ENCODE results near the gene ARL15.
"Not testable (repeated sequence)": the region's sequence is repeated elsewhere in the genome, so short reads cannot be mapped to it uniquely, and the experiment has no call there.

Gene ARL15

GRCh38 chr5:54049144-54049543 lies 261.2 kb downstream of the ARL15 start:
- DNase-seq (ENCODE audit: low read depth in 4 of 4, low spot score in 1 of 4): no peak

GRCh38 chr5:54045077-54045792 lies 265.1 kb downstream of the ARL15 start:
- DNase-seq (ENCODE audit: low read depth in 4 of 4, low spot score in 1 of 4): no peak

GRCh38 chr5:54044276-54044675 lies 266.1 kb downstream of the ARL15 start:
- DNase-seq (ENCODE audit: low read depth in 4 of 4, low spot score in 1 of 4): not testable (repeated sequence)

DNA sequence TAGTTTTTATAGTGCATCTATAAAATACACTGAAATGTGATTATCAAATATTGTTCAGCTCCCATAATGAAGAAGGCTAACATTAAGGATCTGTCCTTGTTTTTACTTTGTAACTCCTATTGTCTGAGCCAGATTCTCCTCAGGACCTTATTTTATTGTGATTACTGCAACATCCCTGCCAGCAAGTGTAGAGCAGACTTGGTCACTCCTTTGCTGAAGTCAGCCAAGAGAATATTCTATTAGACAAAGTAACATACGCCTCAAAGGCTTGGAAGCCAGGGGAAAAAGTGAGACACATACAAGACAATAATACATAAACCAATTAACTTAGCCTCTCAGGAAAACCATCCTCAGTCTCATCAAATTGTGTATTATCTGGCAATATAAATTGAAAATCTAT lies 269.6 kb downstream of the ARL15 start:
- DNase-seq (ENCODE audit: low read depth in 4 of 4, low spot score in 1 of 4): no peak

DNA sequence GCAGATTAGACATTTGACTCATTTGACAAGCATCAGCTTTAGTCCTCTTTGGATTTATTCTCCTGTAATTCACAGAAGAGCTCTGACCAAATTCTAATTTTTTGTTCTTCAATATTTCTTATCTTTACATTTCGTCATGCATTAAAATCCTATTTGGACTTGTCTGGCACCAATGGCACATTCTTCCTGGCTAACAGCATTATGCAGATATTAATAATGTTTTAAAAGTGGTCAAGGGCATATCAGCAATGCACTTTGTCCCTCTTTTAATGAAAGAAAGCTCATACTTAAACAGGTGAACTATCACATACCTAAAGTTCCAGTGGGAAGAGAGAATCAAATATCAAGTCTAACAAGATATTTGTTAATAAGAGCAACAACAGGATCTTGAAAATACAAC lies 270.4 kb downstream of the ARL15 start:
- no peak for DNase-seq (ENCODE audit: low read depth in 4 of 4, low spot score in 1 of 4)

- DNase-seq (ENCODE audit: low read depth in 4 of 4, low spot score in 1 of 4): no peak
These were observed 273.2 kb downstream of the ARL15 start for GRCh38 chr5:54037205-54037604.

DNA sequence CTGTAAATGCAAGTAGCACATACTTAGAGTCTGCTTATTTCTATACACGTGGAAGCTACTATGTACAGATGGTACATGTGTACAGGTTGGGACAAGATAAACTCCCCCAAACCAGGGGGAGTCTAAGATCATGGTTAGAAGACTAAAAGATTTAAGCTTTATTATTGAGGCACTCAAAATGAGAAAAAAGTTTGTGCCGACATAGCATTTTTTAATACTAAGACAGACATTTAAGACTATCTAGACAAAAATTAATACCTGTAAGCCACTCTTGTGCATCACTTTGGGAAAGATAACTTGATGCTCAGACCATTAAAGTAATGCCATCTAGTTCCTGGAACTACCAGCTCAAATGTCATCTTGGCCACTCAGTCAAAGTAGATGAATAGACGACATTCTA lies 279.4 kb downstream of the ARL15 start:
- no peak for DNase-seq (ENCODE audit: low read depth in 4 of 4, low spot score in 1 of 4)

DNA sequence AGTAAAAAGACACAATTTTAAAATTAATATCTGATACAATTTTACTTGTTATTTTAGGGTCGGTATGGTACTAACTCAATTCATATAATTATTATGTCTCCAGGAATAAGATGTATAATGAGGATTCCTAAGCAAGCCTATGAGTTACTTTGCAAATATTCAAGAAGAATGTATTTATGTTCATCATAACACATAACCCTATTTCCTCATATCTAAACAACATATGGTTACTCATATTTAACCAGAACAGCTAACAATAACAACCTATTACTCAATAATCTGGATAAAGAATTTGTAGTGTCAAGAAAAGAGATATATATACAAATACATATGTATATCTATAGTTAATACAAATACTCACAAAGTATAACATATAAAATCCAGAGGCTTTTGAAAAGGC lies 285.9 kb downstream of the ARL15 start:
- DNase-seq (ENCODE audit: low read depth in 4 of 4, low spot score in 1 of 4): no peak

DNA sequence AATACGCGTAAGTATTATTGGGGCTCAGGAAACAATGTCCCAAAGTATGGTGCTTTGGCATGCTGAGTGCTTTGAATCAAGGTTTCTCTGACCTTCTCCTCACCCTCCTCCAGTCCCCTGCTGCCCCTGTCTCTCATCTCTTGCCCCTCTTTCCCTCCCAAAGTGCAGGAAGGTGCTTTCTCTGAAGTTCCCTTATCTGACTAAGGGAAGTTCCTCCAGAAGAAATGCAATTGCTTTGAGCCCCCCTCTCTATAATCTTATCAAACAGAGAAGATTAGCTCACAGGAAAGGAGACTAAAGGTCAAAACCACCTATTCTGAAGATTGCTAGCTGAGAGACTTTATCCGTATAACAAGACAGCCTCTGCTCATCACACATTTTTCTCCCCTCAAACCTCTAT lies 288.1 kb downstream of the ARL15 start:
- DNase-seq (ENCODE audit: low read depth in 4 of 4, low spot score in 1 of 4): no peak

DNA sequence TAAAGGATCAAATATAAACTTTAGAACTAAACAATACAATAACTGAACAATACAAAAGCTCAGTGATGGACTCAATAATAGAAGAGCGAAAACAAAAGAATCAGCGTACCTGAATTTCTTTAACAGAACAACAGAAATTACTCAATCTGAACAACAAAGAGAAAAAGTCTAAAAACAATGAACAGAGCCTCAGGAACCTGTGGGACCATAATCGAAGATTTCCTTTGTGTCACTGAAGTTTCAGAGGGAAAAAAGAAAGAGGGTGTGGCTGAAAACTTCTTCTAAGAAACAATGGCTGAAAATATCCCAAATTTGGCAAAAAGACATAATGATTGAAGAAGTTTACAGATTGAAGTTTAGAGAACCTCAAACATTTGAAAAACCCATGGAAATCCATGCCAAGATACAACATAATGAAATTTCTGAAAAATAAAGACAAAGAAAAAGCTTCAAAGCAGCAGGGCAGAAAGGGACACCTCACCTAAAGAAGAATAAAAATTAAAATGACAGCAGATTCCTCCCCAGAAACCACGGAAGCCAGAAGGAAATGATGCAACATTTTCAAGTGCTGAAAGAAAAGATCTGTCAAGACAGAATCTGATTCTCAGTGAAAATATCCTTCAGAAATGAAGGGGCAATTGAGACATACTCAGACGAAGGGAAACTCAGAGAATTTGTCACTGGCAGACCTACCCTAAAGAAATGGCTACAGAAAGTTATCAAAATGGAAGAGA lies 288.8 kb downstream of the ARL15 start:
- no peak for DNase-seq (ENCODE audit: low read depth in 4 of 4, low spot score in 1 of 4)

DNA sequence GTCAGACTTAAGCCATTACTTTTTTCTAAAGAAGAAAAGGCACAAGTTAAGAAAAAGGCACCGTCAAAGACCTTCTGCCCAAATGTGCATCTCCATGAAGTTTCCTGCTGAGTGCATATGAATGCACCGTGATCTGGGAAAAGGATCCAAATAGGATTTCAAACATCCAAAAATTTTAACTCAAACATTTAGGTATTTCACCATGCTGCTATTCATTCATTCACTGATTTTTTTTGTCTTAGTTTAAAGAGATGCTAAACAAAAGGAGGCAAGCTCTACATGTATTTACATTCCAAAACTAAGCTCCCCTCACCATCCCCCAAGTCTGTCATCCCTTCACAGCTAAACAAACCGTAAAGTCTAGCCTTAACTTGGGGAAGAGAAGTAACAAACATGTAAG lies 291.9 kb downstream of the ARL15 start:
- DNase-seq (ENCODE audit: low read depth in 4 of 4, low spot score in 1 of 4): no peak

DNA sequence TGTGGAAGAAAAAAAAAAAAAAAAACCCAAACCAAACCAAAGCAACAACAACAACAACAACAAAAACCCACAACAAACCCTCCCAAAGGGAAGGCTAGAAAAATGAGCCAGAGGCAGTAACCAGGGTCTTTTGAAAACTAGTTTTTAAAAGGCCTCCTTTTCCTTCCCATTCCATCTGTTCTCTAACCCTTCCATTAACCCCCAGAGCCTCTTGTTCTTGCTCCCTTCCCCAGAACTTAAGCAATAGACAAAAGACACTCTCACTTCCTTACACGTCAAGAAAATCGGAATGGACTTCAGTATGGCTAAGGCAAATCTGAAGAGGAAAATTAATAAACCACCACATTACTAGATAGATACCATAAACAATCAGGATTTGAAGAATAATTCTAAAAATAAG lies 292.8 kb downstream of the ARL15 start:
- DNase-seq (ENCODE audit: low read depth in 4 of 4, low spot score in 1 of 4): no peak

DNA sequence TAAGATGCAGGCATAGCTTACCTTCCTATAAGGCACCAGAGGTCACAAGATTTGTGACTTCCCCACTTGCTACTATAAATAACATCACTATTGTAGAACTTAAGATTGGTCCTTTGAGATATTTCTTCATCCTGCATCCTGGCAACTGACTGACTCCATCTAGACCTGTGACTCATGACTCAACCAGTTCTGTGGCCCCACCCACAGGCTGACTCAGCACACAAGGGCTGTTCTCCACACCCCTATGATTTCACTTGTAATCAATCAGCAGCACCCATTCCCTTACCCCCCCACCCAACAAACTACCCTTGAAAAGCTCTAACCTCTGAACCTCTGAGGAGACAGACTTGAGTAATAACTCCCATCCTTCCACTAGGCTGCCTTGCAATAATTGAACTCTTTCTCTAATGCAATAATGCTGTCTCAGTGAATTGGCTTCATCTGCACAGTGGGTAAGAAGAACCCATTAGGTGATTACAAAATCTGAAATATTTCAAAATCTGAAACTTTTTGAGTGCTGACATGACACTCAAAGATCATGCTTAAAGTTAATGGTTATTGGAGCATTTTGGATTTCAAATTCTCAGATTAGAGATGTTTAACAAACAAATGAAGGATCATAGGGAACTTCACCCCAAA lies 296.7 kb downstream of the ARL15 start:
- DNase-seq (ENCODE audit: low read depth in 4 of 4, low spot score in 1 of 4): peak in 1 of 4 experiments; percentile 8

DNA sequence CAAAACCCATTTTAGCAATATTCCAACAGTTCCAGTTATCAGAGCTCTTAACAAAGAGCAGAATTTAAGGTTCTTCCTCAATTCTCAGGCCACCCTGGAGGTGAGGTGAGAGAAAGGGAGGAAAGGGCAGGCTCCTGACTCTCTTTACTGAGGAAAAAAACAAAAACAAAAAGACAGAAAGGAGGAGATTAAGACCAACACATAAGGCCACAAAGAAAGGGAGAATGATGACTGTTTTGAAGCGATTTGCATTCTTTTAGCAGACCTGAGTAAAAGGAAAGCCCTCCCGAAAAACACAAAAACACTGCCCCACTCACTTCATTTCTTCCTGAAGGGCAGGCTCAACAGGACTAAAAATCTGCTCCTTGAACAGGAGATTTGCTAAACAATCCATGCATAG lies 300.5 kb downstream of the ARL15 start:
- no peak for DNase-seq (ENCODE audit: low read depth in 4 of 4, low spot score in 1 of 4)

GRCh38 chr5:54009357-54009756 lies 301.0 kb downstream of the ARL15 start:
- no peak for DNase-seq (ENCODE audit: low read depth in 4 of 4, low spot score in 1 of 4)

- no peak for DNase-seq (ENCODE audit: low read depth in 4 of 4, low spot score in 1 of 4)
These were observed 302.3 kb downstream of the ARL15 start for GRCh38 chr5:54007827-54008777.

- no peak for DNase-seq (ENCODE audit: low read depth in 4 of 4, low spot score in 1 of 4)
These were observed 305.7 kb downstream of the ARL15 start for GRCh38 chr5:54004697-54005096.

DNA sequence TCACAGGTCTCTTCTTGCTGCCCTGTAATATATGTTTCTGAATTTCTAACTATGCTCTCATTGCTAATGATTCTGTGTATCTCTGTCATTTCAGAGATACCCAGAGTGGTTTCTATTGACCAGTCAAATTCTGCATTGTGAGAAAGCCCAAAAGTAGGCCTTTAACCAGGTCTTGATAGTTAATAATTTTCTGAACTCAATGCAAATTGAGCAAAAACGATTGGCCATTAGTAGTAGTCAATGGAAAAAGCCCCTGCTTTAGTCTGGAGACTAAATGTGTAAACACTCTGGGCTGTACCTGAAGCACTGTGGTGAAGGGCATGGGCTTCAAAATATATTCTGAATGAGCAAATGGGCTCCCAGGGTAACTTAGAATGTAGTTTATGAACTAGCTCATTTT lies 307.6 kb downstream of the ARL15 start:
- DNase-seq (ENCODE audit: low read depth in 4 of 4, low spot score in 1 of 4): no peak

DNA sequence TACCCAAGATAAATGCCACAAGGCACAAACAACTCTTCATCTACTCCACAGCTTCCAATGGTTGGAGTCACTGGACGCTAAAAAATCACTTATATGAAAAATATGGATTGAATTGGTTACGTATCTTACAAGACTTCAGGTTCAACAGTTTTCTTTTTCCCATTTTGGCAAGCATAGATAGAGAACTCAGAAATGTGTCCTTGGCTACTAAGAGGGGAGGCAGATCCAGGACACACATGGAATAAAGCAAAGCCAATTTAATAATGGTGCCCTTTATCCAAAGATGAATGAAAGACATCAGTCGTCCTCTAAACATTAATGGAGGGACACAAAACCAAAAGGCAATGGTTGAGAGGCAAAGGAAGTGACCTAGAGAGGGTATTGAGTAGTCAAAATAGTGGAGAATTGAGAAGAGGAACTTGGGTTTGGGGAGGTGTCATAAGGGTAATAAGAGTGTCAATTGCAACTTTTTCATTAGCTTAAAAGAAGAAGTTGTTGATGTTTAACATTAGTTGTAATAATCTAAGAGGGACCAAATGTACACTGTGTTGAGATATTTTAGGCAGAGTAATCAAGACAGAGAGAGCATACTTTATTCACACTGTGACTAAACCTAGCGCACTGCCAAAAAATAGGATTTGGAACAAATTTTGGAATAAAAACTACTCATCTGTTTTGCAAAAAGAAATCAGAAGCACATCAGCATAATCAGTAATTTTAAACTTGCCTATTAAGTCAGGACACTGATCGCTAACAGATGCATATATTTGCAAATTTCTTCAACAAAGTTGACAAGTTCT lies 308.2 kb downstream of the ARL15 start:
- no peak for DNase-seq (ENCODE audit: low read depth in 4 of 4, low spot score in 1 of 4)

- DNase-seq (ENCODE audit: low read depth in 4 of 4, low spot score in 1 of 4): no peak
These were observed 310.4 kb downstream of the ARL15 start for GRCh38 chr5:54000011-54000410.

All from stimulated activated CD4-positive, alpha-beta T cell treated with anti-CD3 and anti-CD28 coated beads, Interleukin-1b, Interleukin-23, amount 100 ng/mL, for 24 hours (primary cell).